Naive thymus-derived CD4-positive, alpha-beta T cell (primary cell): ENCODE results near the gene IFNA6. TPM values are rescaled to one million over a fixed set of nuclear protein-coding genes. Genes with fewer than 3 reads are reported as not detected.

ENCODE experiments used
- ATAC-seq: fragments of 150-1000 bp; cut with Tn5 transposase; 2 replicates; pipeline ENCODE4 v1.10.0; 2021; ENCODE audit warnings: mild to moderate bottlenecking, moderate library complexity
- CTCF ChIA-PET: fragments of 350-600 bp; sonication (Branson Sonifier 250); formaldehyde crosslinking; loops from one replicate; lab custom pipeline; 2021; ENCODE audit warnings: antibody characterized with exemption; lab: Charles Lee
- POLR2A ChIA-PET: fragments of 350-600 bp; sonication (Branson Sonifier 250); formaldehyde crosslinking; loops from one replicate; lab custom pipeline; 2021; ENCODE audit warnings: antibody characterized with exemption, inconsistent platforms; lab: Charles Lee
- DNase-seq, 9 donors: peaks; one replicate each; pipeline versions ENCODE4 v3.0.0 to v3.0.0-alpha.2; 2020 to 2022; ENCODE audit warnings: mixed read lengths in 1 of 9
- H3K27ac ChIP-seq: one replicate; pipeline ENCODE4 v1.7.0; 2013; ENCODE audit warnings: mild to moderate bottlenecking, low read depth, low read length, moderate library complexity
- H3K27me3 ChIP-seq, 2 donors: one replicate each; pipeline ENCODE4 v1.7.0; 2013; ENCODE audit warnings: low read length in 2 of 2, mild to moderate bottlenecking in 2 of 2, moderate library complexity in 2 of 2; ENCODE audit not compliant: control insufficient read depth in 2 of 2, insufficient read depth in 2 of 2
- H3K36me3 ChIP-seq, 3 experiments: 1 replicate in 2 of 3; 2 replicates in 1 of 3; pipeline ENCODE4 v1.7.0; 2013; ENCODE audit warnings: low read length in 3 of 3, mild to moderate bottlenecking in 3 of 3, moderate library complexity in 1 of 3; ENCODE audit not compliant: insufficient read depth in 3 of 3, control insufficient read depth in 2 of 3
- H3K4me1 ChIP-seq, 2 donors: one replicate each; pipeline ENCODE4 v1.7.0; 2013; ENCODE audit warnings: low read length in 2 of 2, mild to moderate bottlenecking in 2 of 2, moderate library complexity in 1 of 2; ENCODE audit not compliant: control insufficient read depth in 2 of 2, insufficient read depth in 2 of 2
- H3K4me3 ChIP-seq: 2 replicates; pipeline ENCODE4 v1.7.0; 2013; ENCODE audit warnings: mild to moderate bottlenecking, low read length
- H3K9me3 ChIP-seq, 3 experiments: 1 replicate in 2 of 3; 2 replicates in 1 of 3; pipeline ENCODE4 v1.7.0; 2013; ENCODE audit warnings: low read length in 3 of 3; ENCODE audit not compliant: control insufficient read depth in 2 of 3
- H3K27ac Mint-ChIP-seq, 9 donors: one replicate each; pipeline ENCODE4 v1.8.0; 2020 to 2022; ENCODE audit warnings: mixed read lengths in 9 of 9, mild to moderate bottlenecking in 8 of 9, moderate library complexity in 5 of 9, inconsistent platforms in 2 of 9
- H3K27me3 Mint-ChIP-seq, 5 donors: one replicate each; pipeline ENCODE4 v1.8.0; 2021 to 2022; ENCODE audit warnings: mixed read lengths in 5 of 5, mild to moderate bottlenecking in 1 of 5
- H3K36me3 Mint-ChIP-seq, 5 donors: one replicate each; pipeline ENCODE4 v1.8.0; 2020 to 2022; ENCODE audit warnings: mixed read lengths in 5 of 5, mild to moderate bottlenecking in 3 of 5, inconsistent platforms in 1 of 5
- H3K4me1 Mint-ChIP-seq, 7 donors: one replicate each; pipeline ENCODE4 v1.8.0; 2020 to 2022; ENCODE audit warnings: mixed read lengths in 7 of 7, mild to moderate bottlenecking in 3 of 7, inconsistent platforms in 1 of 7
- H3K4me3 Mint-ChIP-seq, 10 donors: one replicate each; pipeline ENCODE4 v1.8.0; 2020 to 2022; ENCODE audit warnings: mild to moderate bottlenecking in 10 of 10, mixed read lengths in 10 of 10, moderate library complexity in 6 of 10, inconsistent platforms in 2 of 10
- H3K9me3 Mint-ChIP-seq, 11 donors: one replicate each; pipeline ENCODE4 v1.8.0; 2020 to 2022; ENCODE audit warnings: mixed read lengths in 11 of 11, mild to moderate bottlenecking in 4 of 11, inconsistent platforms in 1 of 11, moderate library complexity in 1 of 11
- intact Hi-C, 2 donors: fragments of 100-400 bp; cut with micrococcal nuclease; formaldehyde crosslinking; loops; one replicate each; pipeline ENCODE4 v1.15.1; 2023
- polyA plus RNA-seq, 2 donors: library from polyadenylated mRNA; unstranded; fragments of 300-500 nt; fragmentation: Illumina TruSeq; gene quantifications; one replicate each; pipeline ENCODE4 v1.2.3, GENCODE V29; 2021
- total RNA-seq, 6 experiments: library from RNA in 5 of 6; stranded (reverse) in 5 of 6; gene quantifications; 1 replicate in 5 of 6; 2 replicates in 1 of 6; pipeline ENCODE4 v1.2.3 and lab custom pipeline; 2021 to 2026

Gene IFNA6
- total and polyA plus RNA-seq, 7 experiments from 2014 or later: not detected

GRCh38 chr9:21320465-21320864 is 30.2 kb downstream of the IFNA6 start:
- peak overlapping the region in 7 of 9 donors; percentile 2 to 87 (median 56) for H3K27ac Mint-ChIP-seq
- ChIA-PET POLR2A (interaction anchor here (0.7 kb wide), 1 partner anchor 724 kb away, joined by 3 read pairs; no protein-coding TSS in a partner anchor), CTCF (interaction anchor here (0.7 to 0.8 kb wide), 2 partner anchors 77 to 652 kb away, joined by 3 to 4 read pairs; no protein-coding TSS in a partner anchor)
- H3K36me3 ChIP-seq: peaks cover 0 to 26% (median 0%) of the 10 kb centered on the region in 3 experiments
- H3K4me3 Mint-ChIP-seq: no peak overlapping the region
- no peaks in the 10 kb centered on the region for H3K27me3 ChIP-seq
- intact Hi-C loops: no loop called here
- peaks cover 4 to 16% (median 12%) of the 10 kb centered on the region in 7 donors for H3K4me1 Mint-ChIP-seq
- H3K36me3 Mint-ChIP-seq: peaks cover 3 to 19% (median 6%) of the 10 kb centered on the region in 5 donors
- no peaks in the 10 kb centered on the region for H3K9me3 ChIP-seq
- no peak overlapping the region for H3K4me3 ChIP-seq
- DNase-seq (no peak), ATAC-seq (no peak)
- no peak overlapping the region for H3K27ac ChIP-seq
- no peaks in the 10 kb centered on the region for H3K4me1 ChIP-seq
- no peaks in the 10 kb centered on the region for H3K9me3 Mint-ChIP-seq
- H3K27me3 Mint-ChIP-seq: peaks cover 0 to 10% (median 0%) of the 10 kb centered on the region in 5 donors

- Mint-ChIP-seq H3K27ac (peak overlapping the region in 2 of 9 donors; percentile 54), H3K27me3 (peaks cover 0 to 21% (median 0%) of the 10 kb centered on the region in 5 donors), H3K4me1 (peaks cover 4 to 6% (median 5%) of the 10 kb centered on the region in 7 donors), H3K36me3 (peaks cover 0 to 8% (median 4%) of the 10 kb centered on the region in 5 donors), H3K9me3 (no peaks in the 10 kb centered on the region), H3K4me3 (no peak overlapping the region)
- Histone ChIP-seq H3K9me3 (no peaks in the 10 kb centered on the region), H3K36me3 (peaks cover 0 to 17% (median 0%) of the 10 kb centered on the region in 3 experiments), H3K4me3 (no peak overlapping the region), H3K27me3 (no peaks in the 10 kb centered on the region), H3K27ac (no peak overlapping the region), H3K4me1 (no peaks in the 10 kb centered on the region)
- CTCF ChIA-PET: interaction anchor here (0.9 to 2.7 kb wide), 6 partner anchors 8 to 138 kb away, joined by 3 to 9 read pairs (median 5); no protein-coding TSS in a partner anchor
- ATAC-seq (peak; percentile 84), DNase-seq (peak in 6 of 9 donors; percentile 16 to 39 (median 28))
- intact Hi-C loops: loop anchor here (1.0 to 5.0 kb wide), 8 partner anchors 17 to 471 kb away; partner anchors contain the start of gene KLHL9 (in 1 of the 2)
- POLR2A ChIA-PET: no interaction called here
Measured at GRCh38 chr9:21317956-21318923, 32.4 kb downstream of the IFNA6 start.

- Histone ChIP-seq H3K27ac (no peak overlapping the region), H3K4me3 (no peak overlapping the region), H3K4me1 (no peaks in the 10 kb centered on the region), H3K9me3 (no peaks in the 10 kb centered on the region), H3K27me3 (no peaks in the 10 kb centered on the region), H3K36me3 (peaks cover 0 to 8% (median 0%) of the 10 kb centered on the region in 3 experiments)
- intact Hi-C loops: loop anchor here in 1 of 2 donors (5.0 kb wide), 1 partner anchor 65 kb away; no protein-coding TSS in a partner anchor
- POLR2A ChIA-PET: interaction anchor here (0.7 kb wide), 1 partner anchor 17 kb away, joined by 4 read pairs; no protein-coding TSS in a partner anchor
- Mint-ChIP-seq H3K4me3 (no peak overlapping the region), H3K27me3 (peaks cover 0 to 22% (median 0%) of the 10 kb centered on the region in 5 donors), H3K9me3 (no peaks in the 10 kb centered on the region), H3K27ac (no peak overlapping the region), H3K36me3 (no peaks in the 10 kb centered on the region), H3K4me1 (peaks cover 4 to 6% (median 5%) of the 10 kb centered on the region in 7 donors)
- CTCF ChIA-PET: interaction anchor here (0.6 kb wide), 1 partner anchor 80 kb away, joined by 3 read pairs; no protein-coding TSS in a partner anchor
- DNase-seq: no peak
- no peak for ATAC-seq
Measured at GRCh38 chr9:21316860-21317259, 33.8 kb downstream of the IFNA6 start.

GRCh38 chr9:21316032-21316842 is 34.5 kb downstream of the IFNA6 start:
- no peak overlapping the region for H3K4me3 Mint-ChIP-seq
- ChIA-PET POLR2A (interaction anchor here (0.7 kb wide), 1 partner anchor 18 kb away, joined by 4 read pairs; no protein-coding TSS in a partner anchor), CTCF (interaction anchor here (0.6 kb wide), 1 partner anchor 81 kb away, joined by 3 read pairs; no protein-coding TSS in a partner anchor)
- DNase-seq (no peak), ATAC-seq (no peak)
- peaks cover 4 to 6% (median 5%) of the 10 kb centered on the region in 7 donors for H3K4me1 Mint-ChIP-seq
- Histone ChIP-seq H3K4me3 (no peak overlapping the region), H3K36me3 (peaks cover 0 to 2% (median 0%) of the 10 kb centered on the region in 3 experiments), H3K27me3 (no peaks in the 10 kb centered on the region), H3K4me1 (no peaks in the 10 kb centered on the region), H3K9me3 (no peaks in the 10 kb centered on the region), H3K27ac (no peak overlapping the region)
- intact Hi-C loops: loop anchor here in 1 of 2 donors (5.0 kb wide), 1 partner anchor 64 kb away; no protein-coding TSS in a partner anchor
- H3K27ac Mint-ChIP-seq: peak overlapping the region in 1 of 9 donors; percentile 32
- H3K9me3 Mint-ChIP-seq: no peaks in the 10 kb centered on the region
- peaks cover 0 to 4% (median 0%) of the 10 kb centered on the region in 5 donors for H3K36me3 Mint-ChIP-seq
- peaks cover 0 to 22% (median 0%) of the 10 kb centered on the region in 5 donors for H3K27me3 Mint-ChIP-seq

- no peak for ATAC-seq
- H3K4me3 Mint-ChIP-seq: no peak overlapping the region
- ChIA-PET CTCF (interaction anchor here (1.0 kb wide), 1 partner anchor 81 kb away, joined by 3 read pairs; no protein-coding TSS in a partner anchor), POLR2A (no interaction called here)
- intact Hi-C loops: no loop called here
- no peaks in the 10 kb centered on the region for H3K4me1 ChIP-seq
- no peak for DNase-seq
- no peaks in the 10 kb centered on the region for H3K36me3 ChIP-seq
- peaks cover 0 to 26% (median 7%) of the 10 kb centered on the region in 5 donors for H3K27me3 Mint-ChIP-seq
- no peaks in the 10 kb centered on the region for H3K9me3 Mint-ChIP-seq
- no peaks in the 10 kb centered on the region for H3K9me3 ChIP-seq
- H3K27ac ChIP-seq: no peak overlapping the region
- H3K4me3 ChIP-seq: no peak overlapping the region
- peaks cover 4 to 6% (median 5%) of the 10 kb centered on the region in 7 donors for H3K4me1 Mint-ChIP-seq
- H3K27ac Mint-ChIP-seq: no peak overlapping the region
- H3K36me3 Mint-ChIP-seq: peaks cover 0 to 4% (median 0%) of the 10 kb centered on the region in 5 donors
- H3K27me3 ChIP-seq: no peaks in the 10 kb centered on the region
Measured at GRCh38 chr9:21314152-21314551, 36.5 kb downstream of the IFNA6 start.
